Hematopoietic multipotent progenitor cell (in vitro differentiated cells): Measurements from ENCODE around the gene RLIM. TPM values are rescaled to one million over a fixed set of nuclear protein-coding genes. Genes with fewer than 3 reads are reported as not detected.
"Not testable (repeated sequence)": the region's sequence is repeated elsewhere in the genome, so short reads cannot be mapped to it uniquely, and the experiment has no call there.

ENCODE experiments used
- DNase-seq, 3 donors: peaks; one replicate each; pipeline ENCODE4 v3.0.0-alpha.2; 2011 to 2015; ENCODE audit warnings: low read depth in 2 of 3, low spot score in 2 of 3
- total RNA-seq: library from RNA; depleted of rRNA; stranded (reverse); fragments of >200 nt; gene quantifications from one replicate; pipeline ENCODE4 v1.2.3, GENCODE V29; 2012

Gene RLIM, protein sequence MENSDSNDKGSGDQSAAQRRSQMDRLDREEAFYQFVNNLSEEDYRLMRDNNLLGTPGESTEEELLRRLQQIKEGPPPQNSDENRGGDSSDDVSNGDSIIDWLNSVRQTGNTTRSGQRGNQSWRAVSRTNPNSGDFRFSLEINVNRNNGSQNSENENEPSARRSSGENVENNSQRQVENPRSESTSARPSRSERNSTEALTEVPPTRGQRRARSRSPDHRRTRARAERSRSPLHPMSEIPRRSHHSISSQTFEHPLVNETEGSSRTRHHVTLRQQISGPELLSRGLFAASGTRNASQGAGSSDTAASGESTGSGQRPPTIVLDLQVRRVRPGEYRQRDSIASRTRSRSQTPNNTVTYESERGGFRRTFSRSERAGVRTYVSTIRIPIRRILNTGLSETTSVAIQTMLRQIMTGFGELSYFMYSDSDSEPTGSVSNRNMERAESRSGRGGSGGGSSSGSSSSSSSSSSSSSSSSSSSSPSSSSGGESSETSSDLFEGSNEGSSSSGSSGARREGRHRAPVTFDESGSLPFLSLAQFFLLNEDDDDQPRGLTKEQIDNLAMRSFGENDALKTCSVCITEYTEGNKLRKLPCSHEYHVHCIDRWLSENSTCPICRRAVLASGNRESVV
- total RNA-seq: 24.2 TPM

DNA sequence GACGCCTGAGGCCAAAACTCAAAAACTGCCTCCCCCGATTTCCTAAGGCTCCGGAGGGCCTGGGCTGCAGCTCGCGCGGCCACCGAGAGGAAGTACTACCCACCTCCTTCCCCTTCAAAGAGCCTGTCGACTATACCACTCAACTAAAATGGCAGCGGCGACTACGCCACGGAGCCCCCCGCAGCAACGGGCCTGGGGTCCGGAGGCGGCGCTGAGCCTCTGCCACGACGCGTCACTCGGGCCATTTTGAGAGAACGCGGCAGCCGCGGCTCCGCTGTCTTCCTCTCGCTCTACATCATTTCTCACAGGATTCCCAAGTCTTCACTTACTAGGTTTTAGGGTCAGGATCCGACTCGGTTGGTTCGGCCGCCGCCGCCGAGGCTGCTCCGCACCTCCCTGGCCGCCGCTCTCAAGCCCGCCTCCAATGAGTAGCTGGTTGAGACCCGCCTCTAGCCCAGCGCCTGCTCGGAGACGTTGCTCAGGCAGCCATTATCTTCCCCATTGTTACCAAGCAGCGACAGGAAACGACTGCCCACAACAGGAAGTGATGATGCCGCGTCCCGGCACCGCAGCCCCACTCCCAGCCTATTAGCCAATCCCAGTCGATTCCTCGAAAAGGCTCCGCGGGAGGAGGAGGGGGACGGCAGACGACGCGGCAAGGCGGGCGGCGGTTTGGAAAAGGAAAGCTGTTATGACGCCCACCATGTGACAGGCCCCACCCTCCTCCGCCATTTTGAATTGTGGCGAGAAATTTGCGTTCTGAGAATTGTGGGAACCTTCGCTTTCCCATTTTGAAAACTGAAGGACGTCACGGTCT is at the start of gene RLIM:
Gene RLIM (minus strand): TSS at position 532 of the 817 bp plus-strand sequence. CDS start 18,647 bp downstream, outside the sequence.
- DNase-seq: peak; percentile 71 to 97 (median 95)

DNA sequence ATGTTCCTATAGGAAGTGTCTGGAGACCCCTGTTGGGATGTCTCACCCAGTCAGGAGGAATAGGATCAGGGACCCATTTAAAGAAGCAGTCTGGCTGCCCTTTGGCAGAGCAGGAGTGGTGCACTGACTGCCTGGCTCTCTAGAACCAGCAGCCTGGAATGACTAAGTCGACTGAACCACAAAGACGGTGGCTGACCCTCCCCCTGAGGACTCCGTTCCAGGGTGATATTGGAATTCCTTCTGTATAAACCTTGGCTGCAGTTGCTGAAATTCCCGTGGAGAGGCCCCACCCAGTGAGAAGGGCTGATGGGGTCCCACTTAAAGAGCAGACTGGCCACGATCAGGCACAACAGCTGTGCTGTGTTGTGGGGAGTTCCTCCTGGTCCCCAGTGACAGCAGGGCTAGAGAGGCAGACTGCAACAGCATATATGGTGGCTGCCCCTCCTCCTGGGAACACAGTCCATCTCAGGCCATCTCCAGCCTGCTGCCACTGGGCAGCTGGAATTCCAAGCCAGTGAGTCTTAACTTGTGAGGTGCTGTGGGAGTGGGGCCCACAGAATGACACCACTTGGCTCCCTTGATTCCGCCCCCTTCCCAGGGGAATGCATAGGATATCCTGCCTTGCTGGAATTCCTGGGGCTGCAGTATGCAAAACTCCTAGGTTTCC is 41.8 kb upstream of the RLIM start:
- DNase-seq: no peak

DNA sequence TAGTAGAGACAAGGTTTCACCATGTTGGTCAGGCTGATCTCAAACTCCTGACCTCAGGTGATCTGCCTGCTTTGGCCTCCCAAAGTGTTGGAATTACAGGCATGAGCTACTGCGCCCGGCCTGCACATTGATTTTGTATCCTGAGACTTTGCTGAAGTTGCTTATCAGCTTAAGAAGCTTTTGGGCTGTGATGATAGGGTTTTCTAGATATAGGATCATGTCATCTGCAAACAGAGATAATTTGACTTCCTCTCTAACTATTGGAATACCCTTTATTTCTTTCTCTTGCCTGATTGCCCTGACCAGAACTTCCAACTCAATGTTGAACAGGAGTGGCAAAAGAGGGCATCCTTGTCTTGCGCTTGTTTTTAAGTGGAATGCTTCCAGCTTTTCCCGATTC is 40.5 kb upstream of the RLIM start:
- DNase-seq: not testable (repeated sequence)

DNA sequence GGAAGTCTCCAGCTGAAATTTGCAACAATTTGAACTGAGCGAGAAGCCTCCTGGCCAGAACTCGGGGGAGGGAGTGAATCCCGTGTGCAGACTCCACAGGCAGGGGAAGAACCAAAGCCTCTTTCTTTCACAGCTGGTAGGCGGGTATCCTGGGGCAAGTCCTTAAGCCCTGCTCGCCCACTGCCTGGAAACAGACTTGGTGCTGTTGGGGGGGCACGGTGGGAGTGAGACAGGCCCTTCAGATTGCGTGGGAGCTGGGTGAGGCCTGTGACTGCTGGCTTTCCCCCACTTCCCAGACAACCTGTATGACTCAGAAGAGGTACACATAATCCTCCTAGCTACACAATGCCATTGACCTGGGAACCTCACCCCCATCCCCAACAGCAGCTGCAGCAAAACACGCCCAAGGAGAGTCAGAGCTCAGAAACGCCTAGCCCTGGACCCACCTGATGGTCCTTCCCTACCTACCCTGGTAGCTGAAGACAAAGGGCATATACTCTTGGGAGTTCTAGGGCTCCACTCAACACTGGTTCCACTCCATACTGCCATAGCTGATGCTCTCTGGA is 22.4 kb upstream of the RLIM start:
- no peak for DNase-seq

DNA sequence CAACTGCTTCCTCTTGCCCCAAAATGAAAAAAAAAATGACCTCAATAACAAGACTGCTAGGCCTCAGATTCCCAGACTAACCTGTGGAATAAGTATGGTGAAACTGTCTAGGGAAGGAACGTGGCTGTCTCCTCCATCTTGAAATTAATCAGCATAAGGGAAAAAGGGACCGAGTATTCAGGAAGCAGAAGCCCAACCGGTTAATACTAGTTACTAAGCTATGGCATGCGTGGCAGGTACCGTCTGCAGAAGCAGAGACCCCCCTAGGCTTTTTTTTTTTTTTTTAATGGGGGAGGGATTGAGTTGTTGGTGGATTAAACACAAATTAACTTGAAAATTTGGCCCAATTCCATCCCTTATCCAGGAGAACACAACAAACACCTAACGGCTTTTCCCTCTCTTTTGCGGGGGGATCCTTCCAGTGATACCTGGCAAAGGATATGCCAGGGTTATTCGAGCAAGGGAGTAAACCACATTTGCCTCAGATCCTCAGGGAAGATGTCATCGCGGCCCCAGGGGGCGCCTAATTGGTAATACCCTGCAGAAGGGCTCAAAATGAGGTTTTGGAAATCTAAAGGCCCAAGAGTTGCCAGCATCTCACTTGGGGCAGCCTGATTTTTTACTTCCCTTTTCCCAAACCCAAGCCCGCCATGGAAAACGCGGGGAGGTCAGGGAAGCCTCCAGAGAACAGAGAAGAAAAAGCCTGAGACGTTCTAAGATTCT is 893 bp downstream of the RLIM start:
- DNase-seq: peak in 2 of 3 donors; percentile 14 to 18

DNA sequence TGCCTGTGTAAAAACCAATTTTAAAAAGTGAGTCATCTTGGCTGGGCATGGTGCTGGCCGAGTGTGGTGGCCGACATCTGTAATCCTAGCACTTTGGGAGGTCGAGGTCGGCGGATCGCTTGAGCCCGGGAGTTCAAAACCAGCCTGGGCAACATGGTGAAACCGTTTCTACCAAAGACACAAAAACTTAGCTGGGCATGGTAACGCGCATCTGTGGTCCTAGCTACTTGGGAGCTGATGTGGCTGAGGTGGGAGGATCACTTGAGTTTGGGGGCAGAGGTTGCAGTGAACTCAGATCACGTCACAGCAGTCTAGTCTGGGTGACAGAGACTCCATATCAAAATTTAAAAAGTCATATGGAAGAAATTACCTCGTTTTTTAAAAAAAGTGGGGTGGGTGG is 7.6 kb downstream of the RLIM start:
- no peak for DNase-seq

DNA sequence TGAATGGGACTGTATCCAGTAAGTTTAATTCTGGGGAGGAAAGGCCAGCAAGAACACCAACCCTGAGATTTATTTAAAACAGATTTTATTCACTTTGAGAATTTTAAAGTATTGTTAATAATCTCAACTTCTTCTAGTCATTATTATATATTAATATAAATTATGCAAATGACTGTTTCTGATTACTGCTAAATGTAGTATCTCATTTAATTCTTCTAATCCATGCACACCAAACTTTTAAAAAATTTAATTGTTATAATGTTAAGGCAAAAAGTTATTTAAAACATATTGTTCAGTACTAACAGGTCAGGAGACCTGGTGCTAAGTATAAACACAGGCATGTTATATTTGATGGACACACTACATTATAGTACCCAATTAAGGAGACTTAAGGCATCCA is 8.1 kb downstream of the RLIM start:
- no peak for DNase-seq

DNA sequence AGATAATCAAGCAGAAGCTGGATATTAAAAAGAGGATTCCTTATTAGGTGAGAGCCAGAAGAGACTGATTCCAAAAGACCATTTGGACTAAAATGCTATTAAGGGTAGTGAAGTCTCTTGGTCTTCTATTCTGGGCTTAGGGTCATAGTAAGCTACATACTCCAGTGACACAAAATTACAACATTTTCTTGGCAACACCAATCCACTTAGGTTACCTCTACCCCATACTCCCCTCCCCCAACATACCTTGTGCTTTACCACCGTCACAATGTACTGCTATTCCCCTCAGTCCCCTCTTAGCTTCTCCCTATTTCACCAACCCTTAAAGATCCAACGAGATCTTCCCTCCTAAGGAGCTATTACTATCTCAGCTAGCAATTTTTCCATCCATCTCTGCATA is 11.4 kb downstream of the RLIM start:
- DNase-seq: no peak

DNA sequence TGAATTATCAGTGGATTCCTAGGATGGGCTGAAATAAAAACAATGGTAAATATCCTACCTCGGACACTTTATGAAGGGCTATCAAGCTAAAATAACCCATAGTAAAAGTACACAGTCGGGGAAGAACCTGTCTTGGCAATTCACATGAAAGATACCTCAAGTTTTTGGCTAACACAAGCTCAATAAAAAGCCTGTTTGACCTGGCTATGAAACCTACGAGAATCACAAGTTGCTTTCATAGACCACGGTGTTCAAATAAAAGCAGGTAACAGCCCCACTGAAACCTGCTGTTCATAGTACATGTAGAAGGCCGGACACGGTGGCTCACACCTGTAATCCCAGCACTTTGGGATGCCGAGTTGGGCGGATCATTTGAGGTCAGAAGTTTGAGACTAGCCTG is 12.3 kb downstream of the RLIM start:
- no peak for DNase-seq

DNA sequence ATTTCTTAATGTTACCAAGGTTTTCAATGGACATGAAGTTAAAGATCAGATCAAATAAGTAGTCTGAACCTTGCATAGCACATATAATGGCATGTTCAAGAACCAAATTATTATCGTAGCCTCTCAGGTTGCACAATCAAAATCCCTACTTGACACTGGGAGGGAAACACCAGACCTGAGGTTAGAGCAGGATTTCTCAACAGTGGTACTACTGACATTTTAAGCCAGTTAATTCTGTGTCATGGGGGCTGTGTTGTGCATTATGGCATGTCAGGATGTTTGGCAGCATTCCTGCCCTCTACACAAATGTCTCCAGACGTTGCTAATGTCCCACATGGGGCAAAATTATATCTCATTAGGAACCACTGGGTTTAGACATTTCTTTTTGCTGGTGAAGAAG is 20.8 kb downstream of the RLIM start:
- no peak for DNase-seq

DNA sequence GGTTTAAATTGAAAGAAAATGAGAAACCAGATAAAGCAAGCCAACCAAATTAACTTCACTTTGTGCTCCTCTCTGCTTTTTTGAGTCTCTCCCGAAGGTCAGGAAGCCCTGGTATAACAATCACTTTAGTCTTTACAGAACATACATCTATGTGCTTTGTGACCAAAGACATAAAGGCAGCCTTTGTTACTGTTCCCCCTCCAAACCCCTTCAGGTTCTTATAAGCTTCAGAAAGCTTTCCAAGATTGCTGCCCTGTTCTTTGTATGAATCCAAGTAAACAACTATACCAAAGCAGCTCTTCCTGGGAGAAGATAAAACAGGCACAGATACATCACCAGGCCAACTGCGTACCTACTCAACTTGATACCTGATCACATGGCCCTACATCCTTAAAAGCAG is 28.7 kb downstream of the RLIM start:
- no peak for DNase-seq

DNA sequence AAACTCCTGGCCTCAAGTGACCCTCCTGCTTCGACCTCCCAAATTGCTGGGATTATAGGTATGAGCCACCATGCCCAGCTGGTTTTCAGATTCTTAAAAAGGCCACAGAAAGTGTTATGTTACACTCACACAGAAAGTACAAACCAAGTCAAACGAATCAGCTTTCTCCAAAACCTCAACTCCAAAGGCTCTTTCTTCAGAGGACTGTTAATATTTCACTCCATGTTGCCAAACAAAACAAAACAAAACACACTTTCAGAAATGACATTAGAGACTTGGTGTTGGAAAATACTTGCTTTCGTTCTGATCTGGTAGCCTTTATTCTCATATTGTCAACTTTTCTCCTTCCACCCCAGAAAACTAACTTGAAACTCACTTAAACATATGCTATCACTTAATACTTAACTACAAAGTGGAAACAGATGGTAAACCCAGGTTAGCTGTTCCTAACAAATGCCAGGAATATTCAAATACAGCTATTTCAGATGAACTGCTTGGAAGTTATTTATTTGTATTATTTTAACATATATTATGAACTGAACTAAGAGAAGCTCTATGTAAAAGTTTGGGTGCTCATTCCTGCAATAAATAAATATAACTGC is 34.7 kb downstream of the RLIM start:
- no peak for DNase-seq

DNA sequence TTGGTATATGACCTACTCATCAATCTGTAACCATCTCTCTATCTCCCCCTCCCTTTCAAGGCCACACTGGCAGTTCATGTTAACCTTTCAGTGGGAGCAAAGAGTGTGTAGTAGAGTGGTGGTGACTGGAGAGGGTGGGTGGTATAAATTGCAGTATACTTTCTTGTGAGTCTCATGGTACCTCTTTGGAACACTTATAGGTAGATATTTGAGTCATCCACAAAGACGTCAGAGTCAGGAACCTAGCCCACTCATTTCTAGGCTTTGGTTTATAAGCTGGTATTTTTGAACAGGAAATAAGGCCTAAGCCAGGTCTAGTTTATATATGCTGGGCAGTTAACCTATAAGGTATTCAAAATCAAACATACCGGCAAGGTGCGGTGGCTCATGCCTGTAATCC is 36.3 kb downstream of the RLIM start:
- DNase-seq: no peak

DNA sequence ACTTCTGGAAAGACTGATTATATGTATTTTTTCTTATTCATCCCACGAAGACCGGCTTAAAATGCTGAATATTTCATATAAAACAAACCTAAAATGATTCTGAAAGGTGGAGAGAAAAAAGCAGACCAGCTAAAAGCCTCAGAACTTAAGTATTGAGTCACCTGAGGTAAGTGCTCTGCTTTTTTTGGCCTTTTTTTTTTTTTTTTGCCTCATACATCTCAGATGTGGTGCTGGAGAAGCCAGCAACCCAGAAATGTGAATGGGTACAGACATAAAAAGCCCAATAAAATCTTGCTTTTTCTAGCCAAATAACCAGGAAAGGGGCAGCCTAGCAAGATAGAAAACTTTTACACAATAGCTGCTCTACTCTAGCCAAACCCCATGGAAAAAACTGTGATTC is 57.0 kb downstream of the RLIM start:
- DNase-seq: no peak

DNA sequence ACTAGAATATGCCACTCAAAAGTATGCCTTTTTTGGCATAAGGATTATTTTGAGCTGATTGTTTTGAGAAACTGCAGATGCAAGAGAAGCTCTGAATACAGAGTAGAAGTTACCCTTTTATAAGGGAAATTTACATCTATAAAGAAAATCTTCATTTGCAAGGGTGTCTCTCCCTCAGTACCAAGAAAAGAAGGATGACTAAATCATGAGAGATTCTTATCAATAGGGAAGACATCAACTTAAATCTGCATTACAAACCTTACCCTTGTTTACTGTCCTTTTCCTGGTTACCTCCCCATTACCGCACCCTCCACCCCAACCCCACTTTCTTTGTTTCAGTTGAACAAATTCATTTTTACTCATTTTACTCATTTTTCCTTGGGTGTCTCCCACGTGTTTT is 62.5 kb downstream of the RLIM start:
- no peak for DNase-seq

DNA sequence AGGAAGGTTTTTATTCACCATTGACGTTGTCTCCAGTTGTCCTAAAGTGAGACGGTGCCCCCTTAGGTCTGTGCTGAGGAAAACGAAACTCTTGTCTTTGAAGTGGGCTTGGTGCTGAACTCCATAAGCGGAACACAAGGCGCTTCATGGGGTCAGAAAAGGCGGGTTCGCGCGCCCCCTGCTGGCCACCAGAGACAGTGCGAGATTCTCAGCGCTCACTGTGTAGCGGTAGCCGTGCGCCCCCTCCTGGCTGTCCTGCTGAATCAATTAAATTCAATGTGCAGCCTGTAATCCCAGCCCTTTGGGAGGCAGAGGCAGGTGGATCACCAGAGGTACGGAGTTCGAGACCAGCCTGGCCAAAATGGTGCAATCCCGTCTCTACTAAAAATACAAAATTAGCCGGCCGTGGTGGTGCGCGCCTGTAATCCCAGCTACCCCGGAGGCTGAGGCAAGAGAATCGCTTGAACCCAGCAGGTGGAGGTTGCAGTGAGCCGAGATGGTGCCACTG is 64.1 kb downstream of the RLIM start:
- peak; percentile 68 to 87 (median 75) for DNase-seq

DNA sequence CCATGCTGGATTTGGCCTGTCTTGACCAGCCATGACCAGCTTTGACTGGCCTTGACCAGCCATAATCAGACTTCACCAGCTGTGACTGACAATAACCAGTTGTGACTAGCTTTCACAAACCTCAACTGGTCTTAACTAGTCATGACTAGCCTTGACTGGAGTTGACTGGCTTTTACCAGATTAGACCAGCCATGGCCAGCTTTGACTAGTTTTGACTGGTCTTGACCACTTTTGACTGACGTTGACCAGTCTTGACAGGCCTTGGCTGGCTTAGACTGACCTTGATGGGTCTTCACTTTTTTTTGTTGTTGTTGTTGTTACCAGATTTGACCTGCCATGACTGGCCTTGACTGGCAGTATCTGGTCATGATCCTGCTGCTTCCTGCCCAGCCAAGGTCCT is 67.4 kb downstream of the RLIM start:
- DNase-seq: no peak

DNA sequence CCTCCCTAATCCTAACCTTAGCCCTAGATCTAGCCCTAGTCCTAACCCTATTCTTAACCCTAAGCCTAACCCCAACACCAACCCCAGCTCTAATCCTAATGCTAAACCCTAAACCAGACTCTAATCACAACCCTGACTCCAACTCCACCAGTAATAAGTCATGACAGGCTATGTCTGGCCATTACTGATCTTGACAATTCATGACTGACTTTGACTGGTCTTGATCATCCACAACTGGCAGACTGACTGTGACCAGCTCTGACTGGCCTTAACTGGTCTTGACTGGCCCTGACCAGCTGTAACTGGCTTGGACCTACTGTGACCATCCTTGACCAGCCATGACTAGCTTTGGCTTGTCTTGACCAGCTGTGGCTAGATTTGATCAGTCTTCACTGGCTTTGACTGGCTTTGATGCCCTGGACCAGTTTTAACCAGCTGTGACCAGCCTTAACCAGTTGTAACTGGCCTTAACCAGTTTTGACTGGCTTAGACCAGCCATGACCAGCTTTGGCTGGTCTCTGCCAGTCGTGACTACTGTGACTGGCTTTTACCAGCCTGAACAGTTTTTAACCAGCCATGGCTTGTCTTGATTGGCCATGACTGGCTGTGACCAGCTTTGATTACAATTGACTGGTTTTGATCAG is 68.4 kb downstream of the RLIM start:
- no peak for DNase-seq
